GM12878 (cell line): ENCODE results near the gene TSPAN15. TPM values are rescaled to one million over a fixed set of nuclear protein-coding genes. Genes with fewer than 3 reads are reported as not detected.

Experiments used
- ATAC-seq: fragments of 200-7000 bp; cut with Tn5 transposase; 3 replicates; pipeline ENCODE4 v1.9.1; 2020; ENCODE audit warnings: mild to moderate bottlenecking, moderate library complexity
- BruUV-seq: library from RNA; stranded (reverse); fragments of 400-500 nt; replicated peaks from 2 replicates; lab custom pipeline; 2021; lab: Mats Ljungman, UMichigan
- CTCF ChIA-PET: fragments of 300-600 bp; sonication (Branson Sonifier 250); formaldehyde crosslinking; extraction: SDS; loops from one replicate; lab custom pipeline; 2021; ENCODE audit warnings: inconsistent platforms; lab: Yijun Ruan, JAX
- POLR2A ChIA-PET: fragments of 350-600 bp; formaldehyde crosslinking; extraction: SDS; loops from one replicate; lab custom pipeline; 2021; ENCODE audit warnings: inconsistent platforms; lab: Charles Lee
- RAD21 ChIA-PET: fragments of 300-600 bp; sonication (Branson Sonifier 250); formaldehyde crosslinking; loops from one replicate; lab custom pipeline; 2023; ENCODE audit warnings: antibody characterized with exemption; ENCODE audit not compliant: unreplicated experiment; lab: Charles Lee
- SMC1A ChIA-PET: fragments of 300-600 bp; sonication (Branson Sonifier 250); formaldehyde crosslinking; loops from one replicate; lab custom pipeline; 2023; ENCODE audit not compliant: unreplicated experiment, uncharacterized antibody; lab: Charles Lee
- DNase-seq: peaks from one replicate; pipeline ENCODE4 v3.0.0-alpha.2; 2011; ENCODE audit warnings: low read depth, low spot score
- FAIRE-seq: peaks from 3 replicates; lab custom pipeline; 2011; peaks lifted over from hg19 to GRCh38; lab: Jason Lieb, UNC
- H2AFZ ChIP-seq: 2 replicates; pipeline ENCODE4 v1.6.0; 2011; ENCODE audit warnings: low read depth, low read length, control low read depth; ENCODE audit not compliant: control insufficient read depth
- H3K27ac ChIP-seq: 2 replicates; pipeline ENCODE4 v1.5.1; 2011; ENCODE audit warnings: control low read depth; ENCODE audit not compliant: control insufficient read depth, insufficient read depth
- H3K27me3 ChIP-seq, 2 experiments: replicated peaks in 1 of 2; 2 replicates each; pipeline versions ENCODE4 v1.6.0 to v1.6.1; 2011; ENCODE audit warnings: low read length in 1 of 2; ENCODE audit not compliant: control insufficient read depth in 2 of 2, insufficient read depth in 2 of 2
- H3K36me3 ChIP-seq, 2 experiments: 2 replicates each; pipeline ENCODE4 v1.5.1; 2011; ENCODE audit warnings: low read length in 1 of 2; ENCODE audit not compliant: control insufficient read depth in 2 of 2, insufficient read depth in 2 of 2
- H3K4me1 ChIP-seq: 2 replicates; pipeline ENCODE4 v1.6.1; 2011; ENCODE audit warnings: mild to moderate bottlenecking, low read length, moderate library complexity, mixed read lengths; ENCODE audit not compliant: control insufficient read depth, insufficient read depth
- H3K4me2 ChIP-seq: 2 replicates; pipeline ENCODE4 v1.6.0; 2011; ENCODE audit warnings: control low read depth; ENCODE audit not compliant: control insufficient read depth, insufficient read depth
- H3K4me3 ChIP-seq: fragments of 200-600 bp; sonication (generic); 2 replicates; pipeline ENCODE4 v1.5.1; 2016
- H3K79me2 ChIP-seq: 2 replicates; pipeline ENCODE4 v1.6.0; 2011; ENCODE audit warnings: low read length; ENCODE audit not compliant: control insufficient read depth, insufficient read depth
- H3K9ac ChIP-seq: 2 replicates; pipeline ENCODE4 v1.8.0; 2011; ENCODE audit warnings: low read length, control low read depth, mixed read lengths; ENCODE audit not compliant: control insufficient read depth, insufficient read depth
- H3K9me3 ChIP-seq: replicated peaks from 3 replicates; pipeline ENCODE4 v1.5.1; 2011; ENCODE audit warnings: mild to moderate bottlenecking, low read length; ENCODE audit not compliant: control insufficient read depth, insufficient read depth
- H4K20me1 ChIP-seq: 2 replicates; pipeline ENCODE4 v1.6.0; 2011; ENCODE audit not compliant: control insufficient read depth, insufficient read depth
- BRCA1 ChIP-seq: IDR thresholded peaks from 2 replicates; pipeline ENCODE4 v1.6.1; 2011; ENCODE audit warnings: low read depth, low read length, improper control_type of control experiment
- CBFB ChIP-seq: IDR thresholded peaks from 2 replicates; pipeline ENCODE4 v1.6.1; 2016; ENCODE audit warnings: antibody characterized with exemption, low read depth
- EED ChIP-seq: sonication (generic); IDR thresholded peaks from 2 replicates; pipeline ENCODE4 v1.6.1; 2016; ENCODE audit warnings: antibody characterized with exemption, low read depth
- IKZF1 ChIP-seq: fragments of 450-650 bp; conservative IDR thresholded peaks from 2 replicates; pipeline ENCODE4 v1.6.1; 2017; ENCODE audit warnings: antibody characterized with exemption, mild to moderate bottlenecking
- LARP7 ChIP-seq: fragments of 450-650 bp; IDR thresholded peaks from 2 replicates; pipeline ENCODE4 v1.6.1; 2017; ENCODE audit warnings: mild to moderate bottlenecking
- RAD21 ChIP-seq: IDR thresholded peaks from 2 replicates; pipeline ENCODE4 v1.6.1; 2011; ENCODE audit warnings: mild to moderate bottlenecking, low read depth, low read length, moderate library complexity; ENCODE audit not compliant: insufficient read depth
- ZBED1 ChIP-seq: IDR thresholded peaks from 2 replicates; pipeline ENCODE4 v1.6.1; 2016; ENCODE audit warnings: borderline replicate concordance
- WGBS: methylation state at CpG from one replicate; pipeline ENCODE4 v1.1.6; 2016; ENCODE audit warnings: low lambda C conversion rate; ENCODE audit not compliant: insufficient replicate concordance, insufficient coverage; ENCODE audit errors: missing lambda C conversion rate; 5-methylcytosine and 5-hydroxymethylcytosine counted together
- in situ Hi-C: fragments of 300-500 bp; cut with MboI; formaldehyde crosslinking; loops from 9 replicates; pipeline ENCODE4 v1.14.3; 2018; ENCODE audit warnings: mixed read lengths
- intact Hi-C: fragments of 100-400 bp; cut with micrococcal nuclease; formaldehyde crosslinking; loops from one replicate; pipeline ENCODE4 v1.14.2; 2022; ENCODE audit not compliant: unreplicated experiment
- polyA plus RNA-seq, 11 experiments: library from polyadenylated mRNA; depleted of rRNA in 4 of 11; unstranded in 6 of 11; stranded (reverse) in 5 of 11; fragments of >200 nt; fragmentation: Nextera tagmentation in 4 of 11; fragmentation: Illumina TruSeq in 1 of 11; extraction: Ambion mirVana in 4 of 11; extraction: Trizol in 1 of 11; gene quantifications; 1 replicate in 1 of 11; 2 replicates in 10 of 11; pipeline versions ENCODE4 v1.2.1 to v1.2.3, GENCODE V29; 2011 to 2016; ENCODE audit warnings: inconsistent platforms in 2 of 11, missing spikeins in 2 of 11, low read depth in 1 of 11
- total RNA-seq, 4 experiments: library from RNA; depleted of rRNA in 3 of 4; stranded (reverse); fragments of >200 nt in 3 of 4; fragmentation: Illumina TruSeq in 1 of 4; extraction: Trizol in 1 of 4; gene quantifications; 2 replicates each; pipeline versions ENCODE4 v1.2.1 to v1.2.3, GENCODE V29; 2013 to 2021
- TF ChIP-seq, protein P1 (sequence below): fragments of 150-350 bp; IDR thresholded peaks from 2 replicates; pipeline ENCODE4 v1.6.1; 2014; ENCODE audit warnings: mild to moderate bottlenecking, low read depth, low read length

Gene TSPAN15
- total and polyA plus RNA-seq, 10 of the 15 experiments (the other 5 are each of a cell fraction or from before 2014, with no cell fraction given) = 1.3 to 8.5 (median 2.4) TPM; not detected in 2

GRCh38 chr10:69497231-69497561 lies 45.9 kb downstream of the TSPAN15 start:
- FAIRE-seq (no peak), DNase-seq (no peak), ATAC-seq (no peak)
- Histone ChIP-seq H3K79me2 (no peaks in the 10 kb centered on the region), H3K4me3 (no peak overlapping the region), H3K9ac (no peak overlapping the region), H3K36me3 (no peaks in the 10 kb centered on the region), H3K27ac (no peak overlapping the region), H3K4me1 (no peaks in the 10 kb centered on the region), H2AFZ (no peak overlapping the region), H4K20me1 (no peaks in the 10 kb centered on the region), H3K4me2 (no peak overlapping the region), H3K9me3 (no peaks in the 10 kb centered on the region), H3K27me3 (no peaks in the 10 kb centered on the region)
- BruUV-seq = no TSS peak
- intact Hi-C loops = no loop called here
- WGBS = 21% methylated on average over 5 of the region's 5 CpGs
- POLR2A ChIA-PET = no interaction called here
- SMC1A ChIA-PET = no interaction called here
- CTCF ChIA-PET = interaction anchor here (0.8 to 1.8 kb wide), 2 partner anchors 18 to 32 kb away, joined by 3 to 8 read pairs; no protein-coding TSS in a partner anchor
- RAD21 ChIA-PET = no interaction called here
- TF ChIP-seq, protein P1, sequence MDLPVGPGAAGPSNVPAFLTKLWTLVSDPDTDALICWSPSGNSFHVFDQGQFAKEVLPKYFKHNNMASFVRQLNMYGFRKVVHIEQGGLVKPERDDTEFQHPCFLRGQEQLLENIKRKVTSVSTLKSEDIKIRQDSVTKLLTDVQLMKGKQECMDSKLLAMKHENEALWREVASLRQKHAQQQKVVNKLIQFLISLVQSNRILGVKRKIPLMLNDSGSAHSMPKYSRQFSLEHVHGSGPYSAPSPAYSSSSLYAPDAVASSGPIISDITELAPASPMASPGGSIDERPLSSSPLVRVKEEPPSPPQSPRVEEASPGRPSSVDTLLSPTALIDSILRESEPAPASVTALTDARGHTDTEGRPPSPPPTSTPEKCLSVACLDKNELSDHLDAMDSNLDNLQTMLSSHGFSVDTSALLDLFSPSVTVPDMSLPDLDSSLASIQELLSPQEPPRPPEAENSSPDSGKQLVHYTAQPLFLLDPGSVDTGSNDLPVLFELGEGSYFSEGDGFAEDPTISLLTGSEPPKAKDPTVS = no peak
- TF ChIP-seq EED (no peak), LARP7 (no peak), RAD21 (no peak), BRCA1 (no peak), CBFB (no peak), IKZF1 (no peak), ZBED1 (no peak)
- in situ Hi-C loops = no loop called here
